Suppressor macrophage (primary cell): ENCODE data around the gene USP10.

Experiments
- DNase-seq, 4 experiments: peaks; one replicate each; pipeline ENCODE4 v3.0.0-alpha.2; 2020 to 2022

Gene USP10

GRCh38 chr16:84700446-84701300, 873 bp downstream of the USP10 start:
- peak; percentile 13 to 40 (median 31) for DNase-seq

GRCh38 chr16:84703681-84704080, 3.9 kb downstream of the USP10 start:
- DNase-seq: no peak

GRCh38 chr16:84704253-84704652, 4.5 kb downstream of the USP10 start:
- no peak for DNase-seq

GRCh38 chr16:84706856-84707255, 7.1 kb downstream of the USP10 start:
- peak in 2 of 4 experiments; percentile 20 to 26 for DNase-seq

- no peak for DNase-seq
Measured at GRCh38 chr16:84709609-84710008, 9.8 kb downstream of the USP10 start.

- no peak for DNase-seq
Measured at GRCh38 chr16:84710686-84711085, 10.9 kb downstream of the USP10 start.

GRCh38 chr16:84712138-84712671, 12.4 kb downstream of the USP10 start:
- no peak for DNase-seq

GRCh38 chr16:84712801-84713775, 13.3 kb downstream of the USP10 start:
- no peak for DNase-seq

- DNase-seq: peak; percentile 58 to 75 (median 68)
Measured at GRCh38 chr16:84714028-84714427, 14.2 kb downstream of the USP10 start.

GRCh38 chr16:84715424-84715823, 15.6 kb downstream of the USP10 start:
- no peak for DNase-seq

- no peak for DNase-seq
Measured at GRCh38 chr16:84715854-84716253, 16.1 kb downstream of the USP10 start.

GRCh38 chr16:84716740-84717139, 16.9 kb downstream of the USP10 start:
- DNase-seq: no peak

GRCh38 chr16:84717484-84717883, 17.7 kb downstream of the USP10 start:
- no peak for DNase-seq

GRCh38 chr16:84720177-84720579, 20.4 kb downstream of the USP10 start:
- peak in 3 of 4 experiments; percentile 36 to 48 (median 46) for DNase-seq

- no peak for DNase-seq
Measured at GRCh38 chr16:84722068-84722467, 22.3 kb downstream of the USP10 start.

GRCh38 chr16:84723906-84724305, 24.1 kb downstream of the USP10 start:
- DNase-seq: no peak

GRCh38 chr16:84724606-84725309, 25.0 kb downstream of the USP10 start:
- peak in 3 of 4 experiments; percentile 51 to 58 (median 56) for DNase-seq

- DNase-seq: no peak
Measured at GRCh38 chr16:84725481-84726078, 25.8 kb downstream of the USP10 start.

GRCh38 chr16:84726079-84726668, 26.4 kb downstream of the USP10 start:
- peak; percentile 89 to 96 (median 94) for DNase-seq

GRCh38 chr16:84726669-84727467, 27.1 kb downstream of the USP10 start:
- DNase-seq: peak; percentile 82 to 93 (median 88)
